Colonic mucosa (tissue), 4 donors: ENCODE data around the gene PJVK. TPM values are rescaled to one million over a fixed set of nuclear protein-coding genes. Genes with fewer than 3 reads are reported as not detected.
A peak's percentile ranks its signal among the peaks of the same experiment; 100 is the strongest.

Experiments used
- DNase-seq: peaks from one replicate; pipeline ENCODE4 v3.0.0-alpha.2; 2020
- H3K27ac ChIP-seq: fragments of 200-600 bp; one replicate; pipeline ENCODE4 v1.8.0; 2021
- H3K27me3 ChIP-seq: fragments of 200-600 bp; one replicate; pipeline ENCODE4 v1.8.0; 2021
- H3K36me3 ChIP-seq: fragments of 200-600 bp; one replicate; pipeline ENCODE4 v1.8.0; 2021
- H3K4me1 ChIP-seq: fragments of 200-600 bp; one replicate; pipeline ENCODE4 v1.8.0; 2021; ENCODE audit warnings: mild to moderate bottlenecking
- H3K4me3 ChIP-seq: fragments of 200-600 bp; one replicate; pipeline ENCODE4 v1.8.0; 2021
- H3K9ac ChIP-seq, 2 donors: one replicate each; pipeline ENCODE4 v1.7.0; 2013; ENCODE audit warnings: control low read depth in 2 of 2, low read depth in 2 of 2, low read length in 2 of 2
- H3K9me3 ChIP-seq: fragments of 200-600 bp; one replicate; pipeline ENCODE4 v1.8.0; 2021
- intact Hi-C: fragments of 100-400 bp; cut with DNase I; formaldehyde crosslinking; loops from one replicate; pipeline ENCODE4 v1.14.1; 2022
- total RNA-seq, 2 donors: library from RNA; stranded (reverse); fragmentation: NEBNext Ultra II Directional in 1 of 2; extraction: Animal tissue kit (Norgen Biotek cat#: 25700) in 1 of 2; gene quantifications; one replicate each; pipeline ENCODE4 v1.2.1, GENCODE V29; 2021
- TF ChIP-seq, protein P1 (sequence below): fragments of 200-600 bp; IDR thresholded peaks from one replicate; pipeline ENCODE4 v1.8.0; 2022; ENCODE audit warnings: antibody characterized with exemption, mild to moderate bottlenecking
- donor health status: healthy.
- donor health status: DM: no; HTN: no; CAD: no.
- donor health status: DM: no; HTN: no; CAD: no.

PJVK gene, protein sequence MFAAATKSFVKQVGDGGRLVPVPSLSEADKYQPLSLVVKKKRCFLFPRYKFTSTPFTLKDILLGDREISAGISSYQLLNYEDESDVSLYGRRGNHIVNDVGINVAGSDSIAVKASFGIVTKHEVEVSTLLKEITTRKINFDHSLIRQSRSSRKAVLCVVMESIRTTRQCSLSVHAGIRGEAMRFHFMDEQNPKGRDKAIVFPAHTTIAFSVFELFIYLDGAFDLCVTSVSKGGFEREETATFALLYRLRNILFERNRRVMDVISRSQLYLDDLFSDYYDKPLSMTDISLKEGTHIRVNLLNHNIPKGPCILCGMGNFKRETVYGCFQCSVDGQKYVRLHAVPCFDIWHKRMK
- 1 to 10 TPM in 1 of 2 donors, under 1 TPM in 1; 0.96 to 1.8 TPM for total RNA-seq

DNA sequence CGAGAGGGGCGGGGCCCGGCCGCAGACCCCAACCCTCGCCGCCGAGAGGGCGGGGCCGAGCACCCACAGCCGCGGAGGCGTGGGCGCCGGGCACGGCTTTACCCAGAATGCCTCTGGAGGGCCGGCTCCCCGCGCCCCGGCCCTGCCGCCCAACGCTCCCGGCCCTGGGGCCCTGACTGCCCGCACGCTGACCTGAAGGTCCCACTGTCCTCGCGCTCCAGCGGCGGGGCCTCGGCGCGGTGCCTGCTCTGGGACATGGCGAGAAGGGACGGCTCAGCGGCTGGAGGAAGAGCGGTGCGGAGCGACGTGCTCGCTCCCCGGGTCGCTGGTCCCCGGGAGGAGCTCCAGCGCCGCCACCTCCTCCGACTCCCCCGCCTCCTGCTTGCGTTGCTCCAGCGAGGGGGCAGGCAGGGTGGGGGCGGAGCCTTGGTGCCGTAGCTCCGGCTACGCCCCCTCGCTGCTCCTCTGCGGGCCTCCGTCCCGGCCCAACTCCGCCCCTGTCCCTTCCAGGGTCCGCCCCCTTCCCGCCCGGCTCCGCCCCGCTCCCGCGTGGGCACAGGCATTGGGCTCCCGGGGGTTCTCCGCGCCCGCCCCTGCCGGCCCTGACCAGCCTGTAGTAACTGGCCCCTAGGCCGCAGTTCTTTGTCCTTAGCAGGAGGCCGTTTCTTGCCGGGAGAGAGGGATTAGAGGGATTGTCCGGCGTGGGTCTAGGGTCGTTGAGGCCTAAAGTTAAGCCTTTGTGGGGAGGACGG is at the start of gene PJVK, which contains the start of gene PRKRA:
TSS of gene PJVK (plus strand) at position 605 of the 752 bp plus-strand sequence. CDS start 2,032 bp downstream, outside the sequence.
TSS of gene PRKRA (minus strand) at position 402 of the 752 bp plus-strand sequence. CDS start at position 257, 145 bp downstream.
- H3K36me3 ChIP-seq: no peaks in the 10 kb centered on the region
- H3K4me3 ChIP-seq: peak within 1 kb of the TSS; percentile 89
- H3K9ac ChIP-seq: peak within 1 kb of the TSS; percentile 85 to 96
- H3K4me1 ChIP-seq: peaks cover 5% of the 10 kb centered on the region
- H3K27ac ChIP-seq: peak within 1 kb of the TSS; percentile 99
- H3K9me3 ChIP-seq: no peaks in the 10 kb centered on the region
- TF ChIP-seq, protein P1, sequence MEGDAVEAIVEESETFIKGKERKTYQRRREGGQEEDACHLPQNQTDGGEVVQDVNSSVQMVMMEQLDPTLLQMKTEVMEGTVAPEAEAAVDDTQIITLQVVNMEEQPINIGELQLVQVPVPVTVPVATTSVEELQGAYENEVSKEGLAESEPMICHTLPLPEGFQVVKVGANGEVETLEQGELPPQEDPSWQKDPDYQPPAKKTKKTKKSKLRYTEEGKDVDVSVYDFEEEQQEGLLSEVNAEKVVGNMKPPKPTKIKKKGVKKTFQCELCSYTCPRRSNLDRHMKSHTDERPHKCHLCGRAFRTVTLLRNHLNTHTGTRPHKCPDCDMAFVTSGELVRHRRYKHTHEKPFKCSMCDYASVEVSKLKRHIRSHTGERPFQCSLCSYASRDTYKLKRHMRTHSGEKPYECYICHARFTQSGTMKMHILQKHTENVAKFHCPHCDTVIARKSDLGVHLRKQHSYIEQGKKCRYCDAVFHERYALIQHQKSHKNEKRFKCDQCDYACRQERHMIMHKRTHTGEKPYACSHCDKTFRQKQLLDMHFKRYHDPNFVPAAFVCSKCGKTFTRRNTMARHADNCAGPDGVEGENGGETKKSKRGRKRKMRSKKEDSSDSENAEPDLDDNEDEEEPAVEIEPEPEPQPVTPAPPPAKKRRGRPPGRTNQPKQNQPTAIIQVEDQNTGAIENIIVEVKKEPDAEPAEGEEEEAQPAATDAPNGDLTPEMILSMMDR: no peak
- peak; percentile 98 for DNase-seq
- no peaks in the 10 kb centered on the region for H3K27me3 ChIP-seq
- intact Hi-C loops: no loop called here

DNA sequence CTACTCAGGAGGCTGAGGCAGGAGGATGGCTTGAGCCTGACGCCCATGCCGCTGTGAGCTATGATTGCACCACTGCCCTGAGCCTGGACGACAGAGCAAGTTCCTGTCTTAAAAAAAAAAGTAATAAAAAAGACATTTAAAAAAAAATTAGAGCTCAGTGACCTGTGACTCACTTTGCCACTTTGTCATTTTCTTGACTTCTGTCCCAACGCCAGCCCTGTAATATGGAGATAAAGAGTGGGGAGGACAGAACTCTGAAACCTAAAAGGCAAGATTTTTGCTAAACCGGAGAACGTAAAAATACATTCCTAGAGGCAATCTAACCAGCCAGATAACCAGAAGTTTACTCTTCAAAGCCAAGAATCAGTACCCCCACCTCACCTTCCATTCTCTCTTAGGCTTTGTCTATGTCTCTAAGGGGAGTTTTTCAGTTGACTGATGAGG is 49.2 kb upstream of the PJVK start:
- TF ChIP-seq, protein P1: no peak
- Histone ChIP-seq H3K9ac (no peak overlapping the region), H3K27me3 (no peaks in the 10 kb centered on the region), H3K9me3 (no peaks in the 10 kb centered on the region), H3K4me3 (no peak overlapping the region), H3K36me3 (no peaks in the 10 kb centered on the region), H3K4me1 (no peaks in the 10 kb centered on the region), H3K27ac (no peak overlapping the region)
- intact Hi-C loops: no loop called here
- no peak for DNase-seq

DNA sequence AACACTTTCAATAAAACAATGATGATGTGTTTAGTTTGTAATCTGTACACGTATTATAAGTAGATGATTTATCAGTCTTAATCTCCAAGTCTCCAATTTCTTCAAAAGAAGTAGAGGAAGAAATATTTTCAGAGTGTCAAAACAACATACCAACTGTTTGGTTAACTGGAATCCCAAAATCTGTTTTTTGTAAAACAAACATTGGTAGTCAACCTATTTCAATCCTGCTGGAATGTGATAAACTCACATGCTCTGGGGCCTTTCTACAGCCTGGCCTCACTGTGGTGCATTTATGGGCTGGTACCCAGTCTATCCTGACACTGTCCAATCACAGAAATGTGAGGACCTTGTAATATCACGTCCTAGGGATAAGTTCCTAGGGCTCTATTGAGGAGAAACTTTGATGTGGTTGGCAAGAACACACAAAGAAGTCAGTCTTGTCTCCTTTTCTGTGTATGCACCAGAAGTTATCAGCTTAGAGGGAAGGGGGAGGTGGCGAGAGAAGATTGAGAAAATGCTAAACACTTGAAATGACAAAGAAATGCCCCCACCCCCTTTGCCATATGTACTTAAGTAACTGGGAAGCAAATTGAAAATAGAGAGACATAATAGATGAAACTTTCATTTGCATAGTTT is 47.4 kb upstream of the PJVK start:
- DNase-seq: no peak
- intact Hi-C loops: no loop called here
- Histone ChIP-seq H3K27ac (no peak overlapping the region), H3K36me3 (no peaks in the 10 kb centered on the region), H3K4me3 (no peak overlapping the region), H3K9ac (no peak overlapping the region), H3K9me3 (no peaks in the 10 kb centered on the region), H3K27me3 (no peaks in the 10 kb centered on the region), H3K4me1 (no peaks in the 10 kb centered on the region)
- TF ChIP-seq, protein P1: no peak

DNA sequence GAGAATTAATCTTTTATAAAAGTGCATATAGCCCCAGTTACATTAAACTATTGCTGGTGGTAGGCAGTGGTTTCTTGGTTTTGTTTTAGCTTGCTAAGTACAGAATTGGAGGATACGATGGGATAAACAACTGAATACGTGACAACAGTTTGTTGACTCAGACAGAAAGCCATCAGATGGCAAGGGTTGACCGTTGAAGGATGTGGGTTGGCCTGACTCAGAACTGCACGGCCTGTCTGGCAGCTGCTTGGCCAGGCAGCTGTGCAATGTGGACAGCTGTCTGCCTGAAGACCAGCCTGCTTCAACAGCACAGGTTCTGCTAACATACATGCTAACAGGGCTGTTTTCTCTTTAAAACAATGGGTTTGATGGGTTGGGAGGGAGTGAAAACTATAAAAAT is 46.8 kb upstream of the PJVK start:
- H3K27ac ChIP-seq: no peak overlapping the region
- peak; percentile 24 for DNase-seq
- no peak overlapping the region for H3K4me3 ChIP-seq
- intact Hi-C loops: no loop called here
- H3K36me3 ChIP-seq: no peaks in the 10 kb centered on the region
- no peak overlapping the region for H3K9ac ChIP-seq
- H3K27me3 ChIP-seq: no peaks in the 10 kb centered on the region
- TF ChIP-seq, protein P1: no peak
- no peaks in the 10 kb centered on the region for H3K9me3 ChIP-seq
- no peaks in the 10 kb centered on the region for H3K4me1 ChIP-seq

DNA sequence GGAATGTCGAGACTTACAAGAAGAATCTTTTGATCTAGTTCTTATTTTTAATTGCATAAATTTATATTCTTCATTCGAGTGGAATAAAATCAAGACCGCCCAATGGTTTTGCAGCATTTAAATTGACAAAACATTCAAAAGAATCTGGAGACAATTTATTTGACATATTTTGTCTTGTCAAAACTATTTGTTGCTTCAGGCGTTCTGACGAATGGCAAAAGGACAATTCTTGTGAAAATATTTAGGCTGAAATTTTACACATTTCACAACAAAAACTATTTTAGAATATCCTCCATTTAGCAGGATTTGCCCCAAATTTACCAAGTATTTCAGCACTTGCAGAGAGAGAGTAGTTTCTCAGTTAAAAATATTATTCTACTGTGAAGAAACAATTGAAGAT is 41.9 kb upstream of the PJVK start:
- TF ChIP-seq, protein P1: no peak
- intact Hi-C loops: no loop called here
- Histone ChIP-seq H3K9me3 (no peaks in the 10 kb centered on the region), H3K4me1 (no peaks in the 10 kb centered on the region), H3K4me3 (no peak overlapping the region), H3K27me3 (no peaks in the 10 kb centered on the region), H3K9ac (no peak overlapping the region), H3K27ac (no peak overlapping the region), H3K36me3 (no peaks in the 10 kb centered on the region)
- DNase-seq: no peak
